Measurements from ENCODE around the gene PTPRD. TPM values are rescaled to one million over a fixed set of nuclear protein-coding genes. Genes with fewer than 3 reads are reported as not detected.

The PTPRD gene
- total and polyA plus RNA-seq, 7 experiments from 2014 or later, result 0.71 TPM; not detected in 6

- no peak overlapping the region for H3K4me3 ChIP-seq (ENCODE audit: low read length)
- Mint-ChIP-seq H3K27me3 (no peaks in the 10 kb centered on the region), H3K4me1 (no peaks in the 10 kb centered on the region), H3K36me3 (no peaks in the 10 kb centered on the region), H3K27ac (no peak overlapping the region), H3K4me3 (no peak overlapping the region), H3K9me3 (peaks cover 0 to 9% (median 0%) of the 10 kb centered on the region in 11 donors)
- DNase-seq (no peak), ATAC-seq (no peak)
- H3K27ac ChIP-seq (ENCODE audit: low read depth, low read length), result no peak overlapping the region
- no peaks in the 10 kb centered on the region for H3K36me3 ChIP-seq (ENCODE audit: control insufficient read depth in 2 of 3, insufficient read depth in 3 of 3, low read length in 3 of 3)
- no peaks in the 10 kb centered on the region for H3K27me3 ChIP-seq (ENCODE audit: control insufficient read depth in 2 of 2, insufficient read depth in 2 of 2, low read length in 2 of 2)
- H3K9me3 ChIP-seq (ENCODE audit: control insufficient read depth in 2 of 3, low read length in 3 of 3), result no peaks in the 10 kb centered on the region
- intact Hi-C loops (cut with micrococcal nuclease), result no loop called here
- POLR2A ChIA-PET, result no interaction called here
- CTCF ChIA-PET, result no interaction called here
- no peaks in the 10 kb centered on the region for H3K4me1 ChIP-seq (ENCODE audit: control insufficient read depth in 2 of 2, insufficient read depth in 2 of 2, low read length in 2 of 2)
Measured at GRCh38 chr9:8533681-8534080, 2079.1 kb downstream of the PTPRD start.

GRCh38 chr9:8531826-8532415 is 2080.9 kb downstream of the PTPRD start:
- Histone ChIP-seq H3K36me3 (ENCODE audit: control insufficient read depth in 2 of 3, insufficient read depth in 3 of 3, low read length in 3 of 3) (no peaks in the 10 kb centered on the region), H3K9me3 (ENCODE audit: control insufficient read depth in 2 of 3, low read length in 3 of 3) (no peaks in the 10 kb centered on the region), H3K4me3 (ENCODE audit: low read length) (no peak overlapping the region), H3K4me1 (ENCODE audit: control insufficient read depth in 2 of 2, insufficient read depth in 2 of 2, low read length in 2 of 2) (no peaks in the 10 kb centered on the region), H3K27ac (ENCODE audit: low read depth, low read length) (no peak overlapping the region), H3K27me3 (ENCODE audit: control insufficient read depth in 2 of 2, insufficient read depth in 2 of 2, low read length in 2 of 2) (no peaks in the 10 kb centered on the region)
- intact Hi-C loops (cut with micrococcal nuclease), result no loop called here
- ATAC-seq (no peak), DNase-seq (no peak)
- ChIA-PET POLR2A (no interaction called here), CTCF (no interaction called here)
- Mint-ChIP-seq H3K27ac (no peak overlapping the region), H3K4me1 (no peaks in the 10 kb centered on the region), H3K27me3 (no peaks in the 10 kb centered on the region), H3K36me3 (no peaks in the 10 kb centered on the region), H3K4me3 (no peak overlapping the region), H3K9me3 (peaks cover 0 to 9% (median 0%) of the 10 kb centered on the region in 11 donors)

- Histone ChIP-seq H3K9me3 (ENCODE audit: control insufficient read depth in 2 of 3, low read length in 3 of 3) (no peaks in the 10 kb centered on the region), H3K27ac (ENCODE audit: low read depth, low read length) (no peak overlapping the region), H3K27me3 (ENCODE audit: control insufficient read depth in 2 of 2, insufficient read depth in 2 of 2, low read length in 2 of 2) (no peaks in the 10 kb centered on the region), H3K36me3 (ENCODE audit: control insufficient read depth in 2 of 3, insufficient read depth in 3 of 3, low read length in 3 of 3) (no peaks in the 10 kb centered on the region), H3K4me3 (ENCODE audit: low read length) (no peak overlapping the region), H3K4me1 (ENCODE audit: control insufficient read depth in 2 of 2, insufficient read depth in 2 of 2, low read length in 2 of 2) (no peaks in the 10 kb centered on the region)
- POLR2A ChIA-PET, result no interaction called here
- intact Hi-C loops (cut with micrococcal nuclease), result no loop called here
- DNase-seq (no peak), ATAC-seq (no peak)
- Mint-ChIP-seq H3K27ac (no peak overlapping the region), H3K9me3 (no peaks in the 10 kb centered on the region), H3K4me3 (no peak overlapping the region), H3K27me3 (peaks cover 0 to 5% (median 0%) of the 10 kb centered on the region in 5 donors), H3K4me1 (no peaks in the 10 kb centered on the region), H3K36me3 (no peaks in the 10 kb centered on the region)
- CTCF ChIA-PET, result no interaction called here
Measured at GRCh38 chr9:8521112-8521511, 2091.7 kb downstream of the PTPRD start.

- POLR2A ChIA-PET, result no interaction called here
- no peak for ATAC-seq
- CTCF ChIA-PET, result no interaction called here
Measured at GRCh38 chr9:8515748-8516147, 2097.1 kb downstream of the PTPRD start.

GRCh38 chr9:8514760-8515159 is 2098.0 kb downstream of the PTPRD start:
- no peaks in the 10 kb centered on the region for H3K36me3 Mint-ChIP-seq
- no peak overlapping the region for H3K27ac ChIP-seq (ENCODE audit: low read depth, low read length)
- no peaks in the 10 kb centered on the region for H3K27me3 ChIP-seq (ENCODE audit: control insufficient read depth in 2 of 2, insufficient read depth in 2 of 2, low read length in 2 of 2)
- H3K9me3 Mint-ChIP-seq, result no peaks in the 10 kb centered on the region
- no peak overlapping the region for H3K4me3 ChIP-seq (ENCODE audit: low read length)
- no peaks in the 10 kb centered on the region for H3K4me1 ChIP-seq (ENCODE audit: control insufficient read depth in 2 of 2, insufficient read depth in 2 of 2, low read length in 2 of 2)
- H3K36me3 ChIP-seq (ENCODE audit: control insufficient read depth in 2 of 3, insufficient read depth in 3 of 3, low read length in 3 of 3), result no peaks in the 10 kb centered on the region
- no peak for ATAC-seq
- POLR2A ChIA-PET, result no interaction called here
- peaks cover 0 to 5% (median 0%) of the 10 kb centered on the region in 5 donors for H3K27me3 Mint-ChIP-seq
- no peak for DNase-seq
- intact Hi-C loops (cut with micrococcal nuclease), result no loop called here
- CTCF ChIA-PET, result no interaction called here
- no peak overlapping the region for H3K4me3 Mint-ChIP-seq
- no peaks in the 10 kb centered on the region for H3K9me3 ChIP-seq (ENCODE audit: control insufficient read depth in 2 of 3, low read length in 3 of 3)
- H3K4me1 Mint-ChIP-seq, result no peaks in the 10 kb centered on the region
- H3K27ac Mint-ChIP-seq, result no peak overlapping the region

More at GRCh38 chr9:8515748-8516147, 2097.1 kb downstream of the PTPRD start:
- intact Hi-C loops (cut with micrococcal nuclease), result no loop called here
- Mint-ChIP-seq H3K4me1 (no peaks in the 10 kb centered on the region), H3K9me3 (no peaks in the 10 kb centered on the region), H3K27ac (no peak overlapping the region), H3K36me3 (no peaks in the 10 kb centered on the region), H3K27me3 (peaks cover 0 to 5% (median 0%) of the 10 kb centered on the region in 5 donors), H3K4me3 (no peak overlapping the region)
- Histone ChIP-seq H3K36me3 (ENCODE audit: control insufficient read depth in 2 of 3, insufficient read depth in 3 of 3, low read length in 3 of 3) (no peaks in the 10 kb centered on the region), H3K9me3 (ENCODE audit: control insufficient read depth in 2 of 3, low read length in 3 of 3) (no peaks in the 10 kb centered on the region), H3K27me3 (ENCODE audit: control insufficient read depth in 2 of 2, insufficient read depth in 2 of 2, low read length in 2 of 2) (no peaks in the 10 kb centered on the region), H3K4me3 (ENCODE audit: low read length) (no peak overlapping the region), H3K4me1 (ENCODE audit: control insufficient read depth in 2 of 2, insufficient read depth in 2 of 2, low read length in 2 of 2) (no peaks in the 10 kb centered on the region), H3K27ac (ENCODE audit: low read depth, low read length) (no peak overlapping the region)
- DNase-seq, result no peak

GRCh38 chr9:8508671-8509290 is 2104.0 kb downstream of the PTPRD start:
- no peaks in the 10 kb centered on the region for H3K9me3 ChIP-seq (ENCODE audit: control insufficient read depth in 2 of 3, low read length in 3 of 3)
- Mint-ChIP-seq H3K9me3 (no peaks in the 10 kb centered on the region), H3K4me3 (no peak overlapping the region), H3K27me3 (no peaks in the 10 kb centered on the region), H3K27ac (no peak overlapping the region), H3K36me3 (no peaks in the 10 kb centered on the region), H3K4me1 (no peaks in the 10 kb centered on the region)
- no peak overlapping the region for H3K4me3 ChIP-seq (ENCODE audit: low read length)
- H3K36me3 ChIP-seq (ENCODE audit: control insufficient read depth in 2 of 3, insufficient read depth in 3 of 3, low read length in 3 of 3), result no peaks in the 10 kb centered on the region
- H3K27ac ChIP-seq (ENCODE audit: low read depth, low read length), result no peak overlapping the region
- ChIA-PET POLR2A (no interaction called here), CTCF (no interaction called here)
- no peaks in the 10 kb centered on the region for H3K27me3 ChIP-seq (ENCODE audit: control insufficient read depth in 2 of 2, insufficient read depth in 2 of 2, low read length in 2 of 2)
- no peaks in the 10 kb centered on the region for H3K4me1 ChIP-seq (ENCODE audit: control insufficient read depth in 2 of 2, insufficient read depth in 2 of 2, low read length in 2 of 2)
- intact Hi-C loops (cut with micrococcal nuclease), result no loop called here
- ATAC-seq (no peak), DNase-seq (no peak)

GRCh38 chr9:8494571-8494970 is 2118.2 kb downstream of the PTPRD start:
- Mint-ChIP-seq H3K27ac (no peak overlapping the region), H3K4me3 (no peak overlapping the region), H3K36me3 (no peaks in the 10 kb centered on the region), H3K9me3 (peaks cover 0 to 4% (median 0%) of the 10 kb centered on the region in 11 donors), H3K27me3 (peaks cover 0 to 7% (median 0%) of the 10 kb centered on the region in 5 donors), H3K4me1 (no peaks in the 10 kb centered on the region)
- Histone ChIP-seq H3K27me3 (ENCODE audit: control insufficient read depth in 2 of 2, insufficient read depth in 2 of 2, low read length in 2 of 2) (no peaks in the 10 kb centered on the region), H3K4me3 (ENCODE audit: low read length) (no peak overlapping the region), H3K36me3 (ENCODE audit: control insufficient read depth in 2 of 3, insufficient read depth in 3 of 3, low read length in 3 of 3) (no peaks in the 10 kb centered on the region), H3K27ac (ENCODE audit: low read depth, low read length) (no peak overlapping the region), H3K9me3 (ENCODE audit: control insufficient read depth in 2 of 3, low read length in 3 of 3) (no peaks in the 10 kb centered on the region), H3K4me1 (ENCODE audit: control insufficient read depth in 2 of 2, insufficient read depth in 2 of 2, low read length in 2 of 2) (no peaks in the 10 kb centered on the region)
- DNase-seq (no peak), ATAC-seq (no peak)
- CTCF ChIA-PET, result no interaction called here
- intact Hi-C loops (cut with micrococcal nuclease), result no loop called here
- POLR2A ChIA-PET, result interaction anchor here (0.7 kb wide), 1 partner anchor 886 kb away, joined by 3 read pairs; no protein-coding TSS in a partner anchor
